Tibial nerve (tissue), 3 donors: ENCODE results near the gene TNXB.
"Not testable (repeated sequence)": the region's sequence is repeated elsewhere in the genome, so short reads cannot be mapped to it uniquely, and the experiment has no call there.

Experiments used
- POLR2A ChIP-seq, 2 donors: fragments of 450-650 bp; IDR thresholded peaks; one replicate each; pipeline ENCODE4 v1.6.1; 2017; ENCODE audit warnings: antibody characterized with exemption in 2 of 2, mild to moderate bottlenecking in 2 of 2, moderate library complexity in 2 of 2
- TF ChIP-seq, protein P1 (sequence below), 5 experiments: fragments of 200-600 bp in 3 of 5; fragments of 450-650 bp in 2 of 5; sonication (generic) in 3 of 5; IDR thresholded peaks; one replicate each; pipeline ENCODE4 v1.5.1; 2016 to 2019; ENCODE audit warnings: antibody characterized with exemption in 5 of 5, mild to moderate bottlenecking in 3 of 5, moderate library complexity in 2 of 5

DNA sequence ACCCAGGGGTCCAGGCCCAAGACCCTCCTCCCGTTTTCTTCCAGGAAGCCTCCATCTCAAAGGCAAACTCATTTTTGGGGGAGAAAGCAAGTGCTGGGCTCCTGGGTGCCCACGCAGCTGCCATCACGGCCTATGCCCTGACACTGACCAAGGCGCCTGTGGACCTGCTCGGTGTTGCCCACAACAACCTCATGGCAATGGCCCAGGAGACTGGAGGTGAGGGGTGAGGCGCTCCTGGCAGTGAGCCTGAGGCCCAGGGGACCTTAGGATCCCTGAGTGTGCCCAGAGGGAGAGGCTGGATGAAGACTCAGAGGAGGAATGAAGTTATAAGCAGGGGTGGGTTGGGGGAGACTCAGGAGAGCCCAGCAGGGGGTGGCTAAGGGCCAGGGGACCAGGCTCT is 112.8 kb downstream of the TNXB start:
- TF ChIP-seq, protein P1, sequence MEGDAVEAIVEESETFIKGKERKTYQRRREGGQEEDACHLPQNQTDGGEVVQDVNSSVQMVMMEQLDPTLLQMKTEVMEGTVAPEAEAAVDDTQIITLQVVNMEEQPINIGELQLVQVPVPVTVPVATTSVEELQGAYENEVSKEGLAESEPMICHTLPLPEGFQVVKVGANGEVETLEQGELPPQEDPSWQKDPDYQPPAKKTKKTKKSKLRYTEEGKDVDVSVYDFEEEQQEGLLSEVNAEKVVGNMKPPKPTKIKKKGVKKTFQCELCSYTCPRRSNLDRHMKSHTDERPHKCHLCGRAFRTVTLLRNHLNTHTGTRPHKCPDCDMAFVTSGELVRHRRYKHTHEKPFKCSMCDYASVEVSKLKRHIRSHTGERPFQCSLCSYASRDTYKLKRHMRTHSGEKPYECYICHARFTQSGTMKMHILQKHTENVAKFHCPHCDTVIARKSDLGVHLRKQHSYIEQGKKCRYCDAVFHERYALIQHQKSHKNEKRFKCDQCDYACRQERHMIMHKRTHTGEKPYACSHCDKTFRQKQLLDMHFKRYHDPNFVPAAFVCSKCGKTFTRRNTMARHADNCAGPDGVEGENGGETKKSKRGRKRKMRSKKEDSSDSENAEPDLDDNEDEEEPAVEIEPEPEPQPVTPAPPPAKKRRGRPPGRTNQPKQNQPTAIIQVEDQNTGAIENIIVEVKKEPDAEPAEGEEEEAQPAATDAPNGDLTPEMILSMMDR (IDR thresholded peaks at IDR 0.05), result not testable (repeated sequence)
- not testable (repeated sequence) for TF ChIP-seq POLR2A (IDR thresholded peaks at IDR 0.05)
